NK-92 treated with Interleukin-12 subunit alpha and Interleukin-12 subunit beta, amount 100 ng/mL, for 24 hours (cell line): ENCODE results near the gene ANKRD31.

ENCODE experiments used
- DNase-seq: peaks from one replicate; lab custom pipeline; 2025; lab: John Stamatoyannopoulos, UW

ANKRD31 gene

GRCh38 chr5:75057561-75057960 is 179.1 kb downstream of the ANKRD31 start:
- no peak for DNase-seq

GRCh38 chr5:75055727-75056144 is 180.9 kb downstream of the ANKRD31 start:
- DNase-seq, result no peak

DNA sequence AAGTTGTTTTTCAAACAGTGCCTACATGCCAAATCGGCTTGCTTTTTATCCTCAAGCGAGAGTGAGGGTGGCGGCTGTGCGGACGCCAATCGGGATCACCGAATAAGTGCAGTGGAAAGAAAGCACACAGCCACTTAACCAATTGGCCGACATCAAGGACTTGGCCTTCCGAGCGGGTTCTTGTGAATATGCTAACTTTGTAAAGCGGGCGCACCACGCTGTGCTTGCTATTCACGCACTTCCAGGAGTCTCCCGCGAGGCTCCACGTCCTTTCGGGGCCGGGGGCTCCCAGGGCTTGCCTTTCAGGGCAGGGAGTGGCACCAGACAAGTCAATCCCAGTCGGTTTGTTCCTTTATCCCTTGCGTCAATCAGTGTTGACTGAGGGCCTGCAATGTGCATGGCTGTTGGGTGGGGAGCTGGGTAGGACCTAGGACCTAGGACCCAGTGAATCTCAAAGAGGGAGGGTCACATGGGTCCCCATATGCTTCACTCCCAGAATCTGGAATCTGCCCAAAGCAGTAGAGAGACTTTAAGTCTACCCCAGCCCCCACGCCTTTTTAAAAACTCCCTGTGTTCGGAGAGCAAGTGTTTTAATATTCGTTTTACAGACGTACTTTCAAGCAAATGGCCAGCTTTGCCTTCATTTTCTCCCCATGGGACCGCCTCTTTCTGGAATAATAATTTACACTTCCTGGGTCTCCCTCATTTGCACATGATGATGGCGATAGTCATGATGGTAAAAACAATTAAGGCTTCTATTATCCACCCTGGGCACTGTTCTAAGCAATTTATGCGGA is 182.3 kb downstream of the ANKRD31 start:
- no peak for DNase-seq

GRCh38 chr5:75053304-75054133 is 183.2 kb downstream of the ANKRD31 start:
- no peak for DNase-seq

DNA sequence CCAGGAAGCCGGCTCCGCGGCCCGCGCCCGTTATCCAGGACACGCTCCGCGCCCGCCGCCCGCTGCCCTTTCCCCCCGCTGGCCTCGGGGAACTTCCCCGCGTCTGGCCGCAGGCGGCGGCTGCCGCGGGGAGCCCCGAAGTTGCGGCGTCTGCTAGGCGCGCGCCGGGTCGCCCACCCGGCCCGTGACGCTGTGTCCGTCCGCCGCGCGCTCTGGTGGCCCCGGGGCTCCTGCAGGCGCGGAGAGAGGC is 183.7 kb downstream of the ANKRD31 start:
- no peak for DNase-seq

DNA sequence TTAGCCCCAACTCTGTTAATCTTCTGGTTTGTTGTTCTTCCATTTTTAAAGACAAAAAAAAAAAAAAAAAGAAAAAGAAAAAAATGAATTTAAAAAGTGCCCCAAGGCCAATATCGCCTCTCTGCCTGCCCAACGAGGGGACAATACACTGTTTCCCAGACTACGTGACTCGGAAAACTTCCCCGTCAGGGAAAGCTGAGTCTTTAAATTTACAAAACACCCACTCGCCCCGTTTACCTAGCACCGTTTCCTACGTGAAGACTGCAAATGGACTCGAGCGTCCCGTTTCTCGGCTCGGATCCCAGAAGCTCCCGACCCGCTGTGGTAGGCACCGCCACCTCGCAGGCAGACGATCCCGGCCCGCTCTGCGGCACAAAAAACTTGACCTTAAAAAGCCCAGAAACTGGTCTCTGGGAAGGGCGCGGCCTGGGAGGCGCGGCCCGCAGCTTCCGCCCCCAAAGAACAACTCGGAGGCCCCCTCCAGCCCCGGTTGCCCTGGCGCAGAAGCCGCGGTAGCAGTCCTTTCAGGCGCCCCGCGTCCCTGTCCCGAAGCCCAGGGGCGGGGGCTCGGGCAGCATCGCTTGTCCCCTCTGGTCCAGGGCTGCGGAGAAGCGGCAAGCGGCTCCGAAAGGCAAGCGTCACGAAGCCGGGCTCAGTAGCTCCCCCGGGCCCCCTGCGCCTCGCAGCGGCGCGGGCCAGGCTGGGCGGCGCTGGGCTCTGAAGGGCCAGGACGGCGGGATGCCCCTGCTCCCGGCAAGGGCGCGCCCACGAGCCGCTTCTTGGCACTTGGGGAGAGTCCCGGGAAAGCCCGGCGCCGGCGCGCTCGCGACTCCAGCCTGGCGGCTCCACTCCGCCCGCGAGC is 184.3 kb downstream of the ANKRD31 start, which contains the start of gene GCNT4:
Gene GCNT4 (minus strand): TSS at position 367 of the 862 bp plus-strand sequence. CDS start 22,521 bp downstream, outside the sequence.
- DNase-seq, result no peak

DNA sequence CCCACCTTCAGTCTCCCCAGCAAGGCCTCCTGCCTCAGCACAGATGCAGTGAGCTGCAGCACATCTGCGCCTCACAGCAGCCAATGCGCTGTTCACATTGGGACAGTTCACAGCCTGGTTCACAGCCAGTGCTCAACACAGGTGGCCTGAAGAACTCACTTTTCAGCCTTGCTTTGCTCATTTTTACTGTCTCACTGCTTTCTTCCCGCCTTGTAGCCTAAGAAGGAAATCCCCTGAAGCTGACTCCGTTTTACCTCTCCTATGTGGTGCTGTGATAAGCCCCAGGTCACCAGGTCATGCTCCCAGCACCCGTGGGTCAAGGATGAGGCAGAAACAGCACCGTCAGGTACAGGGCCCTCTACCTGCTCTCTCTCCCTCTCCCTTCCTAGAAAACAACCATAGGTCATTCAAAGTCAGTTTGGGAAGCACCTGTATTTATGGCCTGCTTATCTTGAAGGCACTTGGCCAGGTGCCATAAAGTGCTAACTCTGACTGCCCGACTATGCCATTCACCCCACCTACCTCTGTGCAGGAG is 185.4 kb downstream of the ANKRD31 start:
- DNase-seq, result no peak

DNA sequence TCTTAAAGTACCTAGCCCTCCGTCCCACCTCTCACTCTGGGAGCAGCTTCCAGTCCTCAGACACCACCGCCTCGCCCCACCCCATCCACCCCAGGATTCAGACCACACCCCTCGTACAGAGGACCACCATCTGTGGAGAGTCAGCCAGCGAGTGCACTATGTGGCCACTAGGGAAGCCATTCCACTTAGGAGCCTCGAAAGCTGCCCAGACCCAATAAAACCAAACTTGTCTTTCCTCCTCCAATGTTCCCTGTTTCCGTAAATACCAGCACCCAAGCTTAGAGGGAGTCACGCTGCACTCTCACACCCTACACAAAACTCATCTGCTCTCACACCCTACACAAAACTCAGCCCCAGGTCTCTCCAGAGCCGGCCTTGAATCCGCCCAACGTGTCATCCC is 186.3 kb downstream of the ANKRD31 start:
- DNase-seq, result no peak

GRCh38 chr5:75049456-75050351 is 187.0 kb downstream of the ANKRD31 start:
- DNase-seq, result peak; percentile 15

GRCh38 chr5:75048457-75048953 is 188.2 kb downstream of the ANKRD31 start:
- peak; percentile 22 for DNase-seq

DNA sequence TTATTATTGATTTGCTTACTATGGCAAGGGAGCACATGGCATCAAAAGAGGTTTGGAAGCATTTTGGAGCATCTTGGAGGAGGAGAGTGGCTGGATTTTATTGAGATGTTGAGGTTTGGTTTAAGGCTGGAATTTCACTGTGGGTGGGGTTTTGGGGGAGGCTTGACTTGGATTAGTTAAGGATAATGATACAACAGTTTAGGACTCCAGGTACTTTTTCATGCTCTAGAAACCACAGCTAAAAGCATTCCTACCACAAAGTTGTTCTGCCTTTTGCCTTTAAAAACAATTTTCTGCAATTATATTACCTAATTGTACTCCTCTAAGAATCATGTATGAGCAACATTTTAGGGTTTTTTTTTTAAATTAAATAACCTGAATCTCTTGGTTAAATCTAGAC is 189.3 kb downstream of the ANKRD31 start:
- no peak for DNase-seq

DNA sequence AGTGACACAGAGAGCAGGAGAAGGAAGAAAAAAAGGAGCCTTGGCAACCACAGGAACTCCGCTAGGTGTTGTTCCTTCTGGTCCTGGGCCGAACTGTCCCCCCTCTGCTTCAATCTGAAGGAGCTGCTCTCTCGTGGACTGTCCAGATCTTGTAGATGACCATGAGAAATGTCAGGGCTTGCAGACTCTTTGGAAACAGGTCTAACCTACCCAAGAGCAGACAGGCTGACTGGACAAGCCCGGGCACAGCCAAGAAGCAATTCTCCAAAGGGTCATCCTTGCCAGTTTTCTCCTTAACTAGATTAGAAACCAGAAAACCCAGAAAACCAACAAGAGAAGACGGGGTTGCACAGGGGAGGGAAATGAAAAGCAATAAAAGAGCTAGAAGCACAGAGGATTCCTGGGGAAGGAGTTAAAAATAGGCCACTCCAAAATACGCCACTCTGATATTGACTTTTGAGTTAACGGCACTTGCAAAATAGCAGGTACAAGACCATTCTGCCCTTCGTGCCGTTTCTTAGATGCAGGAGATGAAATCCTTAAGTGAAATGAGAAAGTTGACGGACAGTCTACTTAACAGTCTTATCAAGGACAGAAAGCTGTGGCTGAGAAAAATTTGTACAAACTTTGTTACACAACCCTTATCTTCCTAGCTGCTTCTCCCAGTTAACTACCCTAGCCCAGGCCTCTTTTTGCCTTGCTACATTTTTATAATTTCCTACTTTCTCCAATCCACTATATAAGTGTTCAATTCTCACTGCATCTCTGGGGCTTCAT is 190.1 kb downstream of the ANKRD31 start:
- no peak for DNase-seq

DNA sequence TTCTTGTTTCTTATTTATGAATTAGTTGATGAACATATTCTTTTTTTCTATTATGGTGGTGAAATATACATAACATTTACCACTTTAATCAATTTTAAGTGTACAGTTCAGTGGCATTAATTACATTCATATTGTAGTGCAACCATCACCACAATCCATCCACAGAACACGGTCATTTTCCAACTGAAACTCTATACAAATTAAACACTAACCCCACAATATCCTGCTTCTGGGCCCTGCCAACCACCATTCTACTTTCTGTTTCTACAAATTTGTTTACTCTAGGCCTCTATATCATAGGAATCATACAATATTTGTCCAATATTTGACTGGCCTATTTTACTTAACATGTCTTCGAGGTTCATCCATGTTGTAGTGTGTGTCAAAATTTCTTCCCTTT is 191.6 kb downstream of the ANKRD31 start:
- DNase-seq, result no peak

GRCh38 chr5:75044406-75044805 is 192.3 kb downstream of the ANKRD31 start:
- no peak for DNase-seq

DNA sequence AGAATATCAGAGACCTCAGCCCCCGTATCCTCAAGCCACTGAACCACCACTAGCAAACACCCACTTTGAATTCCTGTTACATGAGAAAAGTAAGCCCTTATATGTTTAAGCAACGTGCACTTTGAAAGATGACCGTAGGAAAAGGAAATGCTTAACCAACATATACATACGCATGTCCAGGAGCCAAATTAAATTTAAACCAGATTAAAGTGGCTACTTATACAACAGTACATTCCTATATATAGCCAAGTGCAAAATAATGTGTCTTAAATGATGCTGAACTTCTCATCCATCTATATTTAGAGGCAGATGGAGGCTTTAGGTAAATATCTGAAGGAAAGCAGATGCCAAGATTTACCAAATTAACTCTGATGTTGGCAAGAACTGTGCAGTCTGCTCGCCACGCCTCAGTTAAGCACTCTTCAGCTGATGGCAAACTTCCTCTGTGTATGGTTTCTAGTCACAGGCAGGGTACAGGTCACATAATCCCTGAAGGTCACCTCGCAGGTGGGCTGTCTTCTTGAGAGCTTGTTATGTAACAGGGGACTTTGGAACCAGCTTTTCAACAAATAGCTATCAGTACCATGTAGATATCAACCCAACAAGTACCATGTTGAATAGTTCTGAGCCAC is 192.9 kb downstream of the ANKRD31 start:
- no peak for DNase-seq

- DNase-seq, result no peak
Observed at GRCh38 chr5:75042522-75042921, 194.2 kb downstream of the ANKRD31 start.

DNA sequence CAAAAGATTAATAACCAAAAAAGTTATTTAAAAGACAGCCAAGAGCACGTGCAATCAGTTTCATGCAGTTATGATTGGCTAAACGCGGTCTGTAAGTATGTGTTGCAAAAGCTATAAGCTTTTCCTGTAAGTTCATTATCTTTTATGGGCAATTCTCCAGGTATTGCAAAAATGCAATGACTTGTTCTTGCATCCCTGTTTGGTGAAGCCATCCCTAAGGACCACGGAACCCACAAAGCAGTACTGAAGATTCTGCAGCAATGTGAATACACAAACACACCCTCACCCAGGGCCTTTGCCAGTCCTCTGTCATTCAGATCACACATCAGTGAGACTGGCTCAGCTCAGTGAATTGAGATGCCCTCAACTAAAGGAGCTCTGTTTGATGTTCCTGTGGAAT is 195.7 kb downstream of the ANKRD31 start:
- DNase-seq, result no peak

GRCh38 chr5:75037106-75037505 is 199.6 kb downstream of the ANKRD31 start:
- DNase-seq, result no peak

DNA sequence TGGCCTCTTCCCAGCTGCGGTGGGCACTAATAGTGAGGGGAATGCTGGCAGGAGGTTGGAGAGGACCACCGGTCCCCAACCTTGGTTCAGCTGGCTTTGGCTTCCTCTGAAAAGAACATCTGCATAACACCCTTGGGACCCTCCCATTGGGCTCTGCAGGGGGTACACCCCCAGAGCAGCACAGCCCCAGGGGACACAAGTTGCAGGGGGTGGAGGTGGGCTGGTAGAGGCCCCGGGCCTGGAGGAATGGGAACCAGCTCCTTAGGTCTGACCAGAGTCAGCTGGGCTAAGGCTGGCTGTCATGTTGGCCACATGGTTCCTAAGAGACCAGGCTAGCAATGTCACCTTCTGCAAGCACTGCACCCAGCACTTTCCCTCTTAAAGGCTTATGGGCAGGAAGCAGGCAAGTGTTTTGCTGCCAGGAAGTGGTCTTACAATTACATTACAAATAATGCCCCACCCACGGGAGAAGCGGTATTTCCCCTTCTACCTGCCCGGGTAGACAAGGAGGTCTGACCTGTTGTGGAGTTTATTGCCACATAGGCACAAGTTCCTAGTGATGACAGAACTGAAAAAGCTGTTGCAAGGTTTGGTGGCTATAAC is 202.4 kb downstream of the ANKRD31 start:
- peak; percentile 75 for DNase-seq
